Loucy (cell line): ENCODE results near the gene GCLC.

Source experiments
- H2AFZ ChIP-seq: fragments of 200-600 bp; sonication (generic); 2 replicates; pipeline ENCODE4 v1.6.0; 2016; ENCODE audit warnings: antibody characterized with exemption, mild to moderate bottlenecking, low read length, moderate library complexity
- H3F3A ChIP-seq: fragments of 200-600 bp; 2 replicates; pipeline ENCODE4 v1.6.0; 2016; ENCODE audit warnings: antibody characterized with exemption, low read depth, mild to moderate bottlenecking
- H3K27me3 ChIP-seq: fragments of 200-600 bp; sonication (generic); 2 replicates; pipeline ENCODE4 v1.6.1; 2014; ENCODE audit warnings: low read length, mild to moderate bottlenecking; ENCODE audit not compliant: insufficient read depth, poor library complexity, severe bottlenecking
- H3K36me3 ChIP-seq: fragments of 200-600 bp; sonication (generic); 2 replicates; pipeline ENCODE4 v1.6.1; 2016; ENCODE audit warnings: low read length; ENCODE audit not compliant: insufficient read depth
- H3K4me1 ChIP-seq: fragments of 200-600 bp; sonication (generic); 2 replicates; pipeline ENCODE4 v1.5.1; 2014; ENCODE audit warnings: low read length, mild to moderate bottlenecking; ENCODE audit not compliant: insufficient read depth, poor library complexity, severe bottlenecking
- H3K4me2 ChIP-seq: fragments of 200-600 bp; sonication (generic); 2 replicates; pipeline ENCODE4 v1.6.0; 2014; ENCODE audit warnings: antibody characterized with exemption, low read length, low read depth, mild to moderate bottlenecking; ENCODE audit not compliant: poor library complexity, severe bottlenecking
- H3K4me3 ChIP-seq: fragments of 200-600 bp; sonication (generic); 2 replicates; pipeline ENCODE4 v1.5.1; 2014; ENCODE audit warnings: low read length, mild to moderate bottlenecking, mixed read lengths; ENCODE audit not compliant: poor library complexity, severe bottlenecking
- H3K79me2 ChIP-seq: fragments of 200-600 bp; sonication (generic); 2 replicates; pipeline ENCODE4 v1.6.1; 2014; ENCODE audit warnings: low read length; ENCODE audit not compliant: insufficient read depth
- H3K9ac ChIP-seq: fragments of 200-600 bp; sonication (generic); 2 replicates; pipeline ENCODE4 v1.6.0; 2014; ENCODE audit warnings: mild to moderate bottlenecking, low read depth, low read length, moderate library complexity; ENCODE audit not compliant: poor library complexity, severe bottlenecking
- H3K9me2 ChIP-seq: fragments of 200-600 bp; sonication (generic); replicated peaks from 2 replicates; pipeline ENCODE4 v1.6.1; 2016; ENCODE audit warnings: low read depth, low read length, mixed read lengths
- H3K9me3 ChIP-seq: fragments of 200-600 bp; sonication (generic); 2 replicates; pipeline ENCODE4 v1.6.1; 2014; ENCODE audit warnings: mild to moderate bottlenecking, antibody characterized with exemption, low read length, low read depth; ENCODE audit not compliant: insufficient read depth
- H4K20me1 ChIP-seq: fragments of 200-600 bp; sonication (generic); 2 replicates; pipeline ENCODE4 v1.6.0; 2014; ENCODE audit warnings: antibody characterized with exemption, low read length, mild to moderate bottlenecking; ENCODE audit not compliant: insufficient read depth, poor library complexity, severe bottlenecking
- EZH2phosphoT487 ChIP-seq: fragments of 200-600 bp; IDR thresholded peaks from 2 replicates; pipeline ENCODE4 v1.6.1; 2018; ENCODE audit warnings: antibody characterized with exemption, mild to moderate bottlenecking, moderate library complexity, borderline replicate concordance
- TF ChIP-seq, protein P1 (sequence below): fragments of 200-600 bp; sonication (generic); conservative IDR thresholded peaks from 2 replicates; pipeline ENCODE4 v1.5.1; 2014; ENCODE audit warnings: mild to moderate bottlenecking, antibody characterized with exemption, low read length

Gene GCLC

DNA sequence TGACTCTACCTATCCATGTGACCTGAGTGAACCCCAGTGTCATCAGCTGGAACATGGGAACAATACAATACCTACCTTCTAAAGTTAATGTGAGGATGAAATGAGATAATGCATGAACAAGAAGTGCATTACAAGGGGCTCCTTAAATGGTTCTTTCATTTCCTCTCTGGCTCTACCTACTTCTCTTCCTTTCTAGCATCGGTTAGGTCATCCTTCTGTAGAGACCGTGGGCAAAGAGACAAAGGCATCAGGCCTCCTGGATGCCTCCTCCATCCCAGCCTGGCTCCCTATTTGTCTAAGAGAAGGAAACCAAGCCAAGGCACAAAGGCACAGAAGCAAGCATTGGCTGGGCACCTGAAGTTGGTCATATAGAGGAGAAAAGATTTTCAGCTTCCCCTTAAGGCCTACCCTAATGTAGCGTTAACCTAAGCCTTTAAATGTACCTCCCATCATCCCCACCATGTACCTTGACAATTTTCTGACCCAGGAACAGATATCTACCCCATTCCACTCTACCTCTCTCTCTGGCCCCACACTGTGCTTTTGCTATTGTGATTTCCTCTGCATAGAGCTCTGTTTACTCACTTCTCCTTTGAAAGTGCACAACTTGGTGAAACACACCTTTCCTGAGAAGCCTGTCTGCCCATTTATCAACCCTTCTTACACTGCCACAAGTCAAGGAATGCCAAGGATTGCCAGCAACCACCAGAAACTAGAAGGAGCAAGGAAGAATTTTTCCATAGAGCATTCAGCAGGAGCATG lies 86.6 kb downstream of the GCLC start:
- Histone ChIP-seq H3K4me1 (peaks cover 4% of the 10 kb centered on the region), H3K4me2 (no peak overlapping the region), H3K36me3 (no peaks in the 10 kb centered on the region), H3K4me3 (no peak overlapping the region), H2AFZ (no peak overlapping the region), H3F3A (no peaks in the 10 kb centered on the region), H3K9me2 (no peaks in the 10 kb centered on the region), H4K20me1 (no peaks in the 10 kb centered on the region), H3K9me3 (no peaks in the 10 kb centered on the region), H3K79me2 (no peaks in the 10 kb centered on the region), H3K9ac (no peak overlapping the region), H3K27me3 (no peaks in the 10 kb centered on the region)
- TF ChIP-seq EZH2phosphoT487: no peak
- TF ChIP-seq, protein P1, sequence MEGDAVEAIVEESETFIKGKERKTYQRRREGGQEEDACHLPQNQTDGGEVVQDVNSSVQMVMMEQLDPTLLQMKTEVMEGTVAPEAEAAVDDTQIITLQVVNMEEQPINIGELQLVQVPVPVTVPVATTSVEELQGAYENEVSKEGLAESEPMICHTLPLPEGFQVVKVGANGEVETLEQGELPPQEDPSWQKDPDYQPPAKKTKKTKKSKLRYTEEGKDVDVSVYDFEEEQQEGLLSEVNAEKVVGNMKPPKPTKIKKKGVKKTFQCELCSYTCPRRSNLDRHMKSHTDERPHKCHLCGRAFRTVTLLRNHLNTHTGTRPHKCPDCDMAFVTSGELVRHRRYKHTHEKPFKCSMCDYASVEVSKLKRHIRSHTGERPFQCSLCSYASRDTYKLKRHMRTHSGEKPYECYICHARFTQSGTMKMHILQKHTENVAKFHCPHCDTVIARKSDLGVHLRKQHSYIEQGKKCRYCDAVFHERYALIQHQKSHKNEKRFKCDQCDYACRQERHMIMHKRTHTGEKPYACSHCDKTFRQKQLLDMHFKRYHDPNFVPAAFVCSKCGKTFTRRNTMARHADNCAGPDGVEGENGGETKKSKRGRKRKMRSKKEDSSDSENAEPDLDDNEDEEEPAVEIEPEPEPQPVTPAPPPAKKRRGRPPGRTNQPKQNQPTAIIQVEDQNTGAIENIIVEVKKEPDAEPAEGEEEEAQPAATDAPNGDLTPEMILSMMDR: no peak

DNA sequence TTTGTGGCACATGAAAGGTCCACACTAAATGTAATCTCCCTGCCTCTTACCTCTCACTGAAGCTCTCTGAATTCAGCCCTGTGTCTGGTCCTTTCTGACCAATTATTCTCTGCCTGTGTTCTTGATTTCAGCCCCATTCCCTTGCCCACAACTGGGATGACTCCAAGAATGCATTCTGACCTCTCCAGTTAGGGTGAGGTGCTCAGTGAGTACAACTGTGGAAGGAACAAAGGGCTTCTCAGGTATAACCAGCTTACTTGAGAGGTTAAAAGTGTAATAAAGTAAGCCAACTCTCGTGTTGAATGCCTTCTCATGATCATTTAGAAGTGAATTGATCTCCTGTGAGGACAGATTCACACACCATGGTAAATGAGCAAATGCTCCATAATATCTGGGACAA lies 88.1 kb downstream of the GCLC start:
- H3K27me3 ChIP-seq: no peaks in the 10 kb centered on the region
- H3K36me3 ChIP-seq: no peaks in the 10 kb centered on the region
- H3K9ac ChIP-seq: no peak overlapping the region
- no peak overlapping the region for H2AFZ ChIP-seq
- H3F3A ChIP-seq: no peaks in the 10 kb centered on the region
- H4K20me1 ChIP-seq: no peaks in the 10 kb centered on the region
- H3K4me3 ChIP-seq: no peak overlapping the region
- H3K9me2 ChIP-seq: no peaks in the 10 kb centered on the region
- no peaks in the 10 kb centered on the region for H3K79me2 ChIP-seq
- TF ChIP-seq EZH2phosphoT487: no peak
- TF ChIP-seq, protein P1: no peak
- no peaks in the 10 kb centered on the region for H3K9me3 ChIP-seq
- H3K4me1 ChIP-seq: peaks cover 4% of the 10 kb centered on the region
- H3K4me2 ChIP-seq: no peak overlapping the region

DNA sequence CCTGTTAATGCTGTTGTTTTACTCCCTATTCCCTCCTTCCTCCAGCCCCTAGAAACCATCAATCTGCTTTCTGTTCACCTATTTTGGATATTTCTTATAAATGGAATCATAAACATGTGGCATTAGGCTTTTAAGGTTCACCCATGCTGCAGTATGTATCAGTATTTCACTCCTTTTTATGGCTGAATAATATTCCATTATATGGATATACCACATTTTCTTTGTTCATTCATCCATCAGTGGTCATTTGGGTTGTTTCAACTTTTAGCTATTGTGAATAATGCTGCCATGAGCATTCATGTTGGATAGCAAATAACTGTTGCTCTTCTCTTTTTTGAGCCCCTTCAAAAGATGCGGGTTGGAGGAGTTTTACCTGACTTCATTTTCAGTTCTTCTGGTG lies 89.2 kb downstream of the GCLC start:
- no peaks in the 10 kb centered on the region for H3K9me2 ChIP-seq
- no peak overlapping the region for H3K9ac ChIP-seq
- H3K79me2 ChIP-seq: no peaks in the 10 kb centered on the region
- no peaks in the 10 kb centered on the region for H4K20me1 ChIP-seq
- no peak overlapping the region for H2AFZ ChIP-seq
- H3F3A ChIP-seq: no peaks in the 10 kb centered on the region
- H3K4me3 ChIP-seq: no peak overlapping the region
- H3K9me3 ChIP-seq: no peaks in the 10 kb centered on the region
- no peak overlapping the region for H3K4me2 ChIP-seq
- H3K4me1 ChIP-seq: no peaks in the 10 kb centered on the region
- TF ChIP-seq, protein P1: no peak
- TF ChIP-seq EZH2phosphoT487: no peak
- no peaks in the 10 kb centered on the region for H3K27me3 ChIP-seq
- no peaks in the 10 kb centered on the region for H3K36me3 ChIP-seq
